Loucy (cell line): Measurements from ENCODE around the gene NAT16.

Source experiments
- EZH2phosphoT487 ChIP-seq: fragments of 200-600 bp; IDR thresholded peaks from 2 replicates; pipeline ENCODE4 v1.6.1; 2018; ENCODE audit warnings: antibody characterized with exemption, mild to moderate bottlenecking, moderate library complexity, borderline replicate concordance
- TF ChIP-seq, protein P1 (sequence below): fragments of 200-600 bp; sonication (generic); conservative IDR thresholded peaks from 2 replicates; pipeline ENCODE4 v1.5.1; 2014; ENCODE audit warnings: mild to moderate bottlenecking, antibody characterized with exemption, low read length

- TF ChIP-seq, protein P1, sequence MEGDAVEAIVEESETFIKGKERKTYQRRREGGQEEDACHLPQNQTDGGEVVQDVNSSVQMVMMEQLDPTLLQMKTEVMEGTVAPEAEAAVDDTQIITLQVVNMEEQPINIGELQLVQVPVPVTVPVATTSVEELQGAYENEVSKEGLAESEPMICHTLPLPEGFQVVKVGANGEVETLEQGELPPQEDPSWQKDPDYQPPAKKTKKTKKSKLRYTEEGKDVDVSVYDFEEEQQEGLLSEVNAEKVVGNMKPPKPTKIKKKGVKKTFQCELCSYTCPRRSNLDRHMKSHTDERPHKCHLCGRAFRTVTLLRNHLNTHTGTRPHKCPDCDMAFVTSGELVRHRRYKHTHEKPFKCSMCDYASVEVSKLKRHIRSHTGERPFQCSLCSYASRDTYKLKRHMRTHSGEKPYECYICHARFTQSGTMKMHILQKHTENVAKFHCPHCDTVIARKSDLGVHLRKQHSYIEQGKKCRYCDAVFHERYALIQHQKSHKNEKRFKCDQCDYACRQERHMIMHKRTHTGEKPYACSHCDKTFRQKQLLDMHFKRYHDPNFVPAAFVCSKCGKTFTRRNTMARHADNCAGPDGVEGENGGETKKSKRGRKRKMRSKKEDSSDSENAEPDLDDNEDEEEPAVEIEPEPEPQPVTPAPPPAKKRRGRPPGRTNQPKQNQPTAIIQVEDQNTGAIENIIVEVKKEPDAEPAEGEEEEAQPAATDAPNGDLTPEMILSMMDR = no peak
- no peak for TF ChIP-seq EZH2phosphoT487
These were observed 45.6 kb downstream of the NAT16 start for GRCh38 chr7:101134399-101134980.
